ENCODE data around the gene MRPS6.

- no peak for TF ChIP-seq POLR2A (IDR thresholded peaks at IDR 0.05; ENCODE audit: low read length)
- TF ChIP-seq GATA1 (IDR thresholded peaks at IDR 0.05; ENCODE audit: low read depth, low read length): no peak
Measured at GRCh38 chr21:34094949-34095348, 21.6 kb downstream of the MRPS6 start.
